Measurements from ENCODE around the gene C9orf50. TPM values are rescaled to one million over a fixed set of nuclear protein-coding genes. Genes with fewer than 3 reads are reported as not detected.

C9orf50 gene
- total RNA-seq, 2 experiments from 2014 or later: not detected

- no peaks in the 10 kb centered on the region for H3K4me1 Mint-ChIP-seq
- no peak for DNase-seq
- H3K9me3 Mint-ChIP-seq: no peaks in the 10 kb centered on the region
- ChIA-PET CTCF (no interaction called here), POLR2A (no interaction called here)
- H3K27me3 Mint-ChIP-seq: peaks cover 18% of the 10 kb centered on the region
- H3K4me3 Mint-ChIP-seq: no peak overlapping the region
- H3K36me3 Mint-ChIP-seq (ENCODE audit: low read depth): no peaks in the 10 kb centered on the region
- no peak overlapping the region for H3K27ac Mint-ChIP-seq
Measured at GRCh38 chr9:129562514-129562913, 58.4 kb downstream of the C9orf50 start.

Other genes with a start within 250 kb of the C9orf50 start
- 10 to 100 TPM; 34.2 to 38.7 TPM for gene NTMT1, start 5.1 kb upstream of the C9orf50 start, total RNA-seq
- gene ASB6, start 21.1 kb upstream of the C9orf50 start, total RNA-seq: 10 to 100 TPM; 22.5 to 23.4 TPM
- not detected for gene PRRX2, start 44.5 kb upstream of the C9orf50 start, total RNA-seq
- not detected for gene PTGES, start 131.9 kb upstream of the C9orf50 start, total RNA-seq
- 10 to 100 TPM; 29.0 to 30.8 TPM for gene TOR1B, start 182.1 kb upstream of the C9orf50 start, total RNA-seq
- gene TOR1A, start 203.0 kb upstream of the C9orf50 start, total RNA-seq: 10 to 100 TPM; 54.6 to 56.9 TPM
- 10 to 100 TPM; 61.6 to 66.2 TPM for gene C9orf78, start 214.2 kb upstream of the C9orf50 start, total RNA-seq
- 10 to 100 TPM; 86.4 to 87.6 TPM for gene USP20, start 214.4 kb upstream of the C9orf50 start, total RNA-seq